ENCODE results near the gene FBN2. TPM values are rescaled to one million over a fixed set of nuclear protein-coding genes. Genes with fewer than 3 reads are reported as not detected.
A peak's percentile ranks its signal among the peaks of the same experiment; 100 is the strongest.

FBN2 gene
- total RNA-seq, 1 experiment from 2014 or later, result 193 TPM

- Mint-ChIP-seq H3K4me1 (ENCODE audit: insufficient read depth, unreplicated experiment) (peaks cover 26% of the 10 kb centered on the region), H3K9me3 (ENCODE audit: unreplicated experiment) (no peaks in the 10 kb centered on the region), H3K27ac (ENCODE audit: low read depth, unreplicated experiment) (peak overlapping the region; percentile 73), H3K27me3 (ENCODE audit: insufficient read depth, unreplicated experiment) (no peaks in the 10 kb centered on the region), H3K36me3 (ENCODE audit: insufficient read depth, unreplicated experiment) (no peaks in the 10 kb centered on the region), H3K4me3 (ENCODE audit: unreplicated experiment) (no peak overlapping the region)
- no peak for TF ChIP-seq CTCF (IDR thresholded peaks at IDR 0.05; ENCODE audit: unreplicated experiment)
- ChIA-PET POLR2A (interaction anchor here (0.6 to 1.3 kb wide), 6 partner anchors 9 to 96 kb away, joined by 3 to 7 read pairs (median 3); partner anchors contain the start of gene FBN2), CTCF (interaction anchor here (0.6 to 0.7 kb wide), 2 partner anchors 47 to 104 kb away, joined by 3 read pairs; no protein-coding TSS in a partner anchor)
- no TSS peak for BruUV-seq (replicated peaks)
- intact Hi-C loops (cut with micrococcal nuclease), result loop anchor here (2.0 to 5.0 kb wide), 2 partner anchors 40 to 93 kb away; partner anchors contain the start of gene FBN2
- peak; percentile 70 for DNase-seq (ENCODE audit: unreplicated experiment)
Measured at GRCh38 chr5:128579093-128579492, 41.0 kb upstream of the FBN2 start.

- TF ChIP-seq CTCF (IDR thresholded peaks at IDR 0.05; ENCODE audit: unreplicated experiment), result no peak
- Mint-ChIP-seq H3K4me3 (ENCODE audit: unreplicated experiment) (no peak overlapping the region), H3K36me3 (ENCODE audit: insufficient read depth, unreplicated experiment) (no peaks in the 10 kb centered on the region), H3K27ac (ENCODE audit: low read depth, unreplicated experiment) (no peak overlapping the region), H3K9me3 (ENCODE audit: unreplicated experiment) (no peaks in the 10 kb centered on the region), H3K4me1 (ENCODE audit: insufficient read depth, unreplicated experiment) (peaks cover 17% of the 10 kb centered on the region), H3K27me3 (ENCODE audit: insufficient read depth, unreplicated experiment) (no peaks in the 10 kb centered on the region)
- ChIA-PET POLR2A (interaction anchor here (0.6 to 2.3 kb wide), 3 partner anchors 10 to 484 kb away, joined by 3 to 6 read pairs (median 3); partner anchors contain the start of gene FBN2), CTCF (no interaction called here)
- no TSS peak for BruUV-seq (replicated peaks)
- DNase-seq (ENCODE audit: unreplicated experiment), result peak; percentile 54
- intact Hi-C loops (cut with micrococcal nuclease), result no loop called here
Measured at GRCh38 chr5:128574041-128574440, 36.0 kb upstream of the FBN2 start.

- no TSS peak for BruUV-seq (replicated peaks)
- Mint-ChIP-seq H3K9me3 (ENCODE audit: unreplicated experiment) (no peaks in the 10 kb centered on the region), H3K4me1 (ENCODE audit: insufficient read depth, unreplicated experiment) (peaks cover 6% of the 10 kb centered on the region), H3K27me3 (ENCODE audit: insufficient read depth, unreplicated experiment) (no peaks in the 10 kb centered on the region), H3K4me3 (ENCODE audit: unreplicated experiment) (no peak overlapping the region), H3K27ac (ENCODE audit: low read depth, unreplicated experiment) (no peak overlapping the region), H3K36me3 (ENCODE audit: insufficient read depth, unreplicated experiment) (no peaks in the 10 kb centered on the region)
- POLR2A ChIA-PET, result no interaction called here
- intact Hi-C loops (cut with micrococcal nuclease), result no loop called here
- CTCF ChIA-PET, result interaction anchor here (1.3 kb wide), 1 partner anchor 273 kb away, joined by 3 read pairs; no protein-coding TSS in a partner anchor
- no peak for TF ChIP-seq CTCF (IDR thresholded peaks at IDR 0.05; ENCODE audit: unreplicated experiment)
- DNase-seq (ENCODE audit: unreplicated experiment), result no peak
Measured at GRCh38 chr5:128572930-128573319, 34.9 kb upstream of the FBN2 start.

GRCh38 chr5:128572051-128572929, 34.2 kb upstream of the FBN2 start:
- Mint-ChIP-seq H3K27me3 (ENCODE audit: insufficient read depth, unreplicated experiment) (no peaks in the 10 kb centered on the region), H3K27ac (ENCODE audit: low read depth, unreplicated experiment) (peak overlapping the region; percentile 12), H3K4me3 (ENCODE audit: unreplicated experiment) (no peak overlapping the region), H3K36me3 (ENCODE audit: insufficient read depth, unreplicated experiment) (no peaks in the 10 kb centered on the region), H3K9me3 (ENCODE audit: unreplicated experiment) (no peaks in the 10 kb centered on the region), H3K4me1 (ENCODE audit: insufficient read depth, unreplicated experiment) (peaks cover 11% of the 10 kb centered on the region)
- CTCF ChIA-PET, result interaction anchor here (0.6 to 1.3 kb wide), 2 partner anchors 273 to 274 kb away, joined by 3 to 5 read pairs; no protein-coding TSS in a partner anchor
- no peak for DNase-seq (ENCODE audit: unreplicated experiment)
- POLR2A ChIA-PET, result no interaction called here
- no TSS peak for BruUV-seq (replicated peaks)
- intact Hi-C loops (cut with micrococcal nuclease), result no loop called here
- TF ChIP-seq CTCF (IDR thresholded peaks at IDR 0.05; ENCODE audit: unreplicated experiment), result no peak
